PFSK-1 (cell line): ENCODE data around the gene RYR1.

Source experiments
- SIN3A ChIP-seq: IDR thresholded peaks from 2 replicates; pipeline ENCODE4 v1.6.1; 2012; ENCODE audit warnings: mild to moderate bottlenecking, low read length, moderate library complexity, borderline replicate concordance; ENCODE audit not compliant: insufficient read depth
- TAF1 ChIP-seq: IDR thresholded peaks from 2 replicates; pipeline ENCODE4 v1.6.1; 2012; ENCODE audit warnings: low read length, control low read depth, borderline replicate concordance; ENCODE audit not compliant: insufficient read depth
- TF ChIP-seq, protein P1 (sequence below), 2 experiments: IDR thresholded peaks; 2 replicates each; pipeline versions ENCODE4 v1.6.1 to v1.8.0; 2011 to 2012; ENCODE audit warnings: low read depth in 2 of 2, low read length in 2 of 2, control low read depth in 1 of 2, inconsistent platforms in 1 of 2, mild to moderate bottlenecking in 1 of 2, moderate library complexity in 1 of 2; ENCODE audit not compliant: insufficient read depth in 1 of 2

DNA sequence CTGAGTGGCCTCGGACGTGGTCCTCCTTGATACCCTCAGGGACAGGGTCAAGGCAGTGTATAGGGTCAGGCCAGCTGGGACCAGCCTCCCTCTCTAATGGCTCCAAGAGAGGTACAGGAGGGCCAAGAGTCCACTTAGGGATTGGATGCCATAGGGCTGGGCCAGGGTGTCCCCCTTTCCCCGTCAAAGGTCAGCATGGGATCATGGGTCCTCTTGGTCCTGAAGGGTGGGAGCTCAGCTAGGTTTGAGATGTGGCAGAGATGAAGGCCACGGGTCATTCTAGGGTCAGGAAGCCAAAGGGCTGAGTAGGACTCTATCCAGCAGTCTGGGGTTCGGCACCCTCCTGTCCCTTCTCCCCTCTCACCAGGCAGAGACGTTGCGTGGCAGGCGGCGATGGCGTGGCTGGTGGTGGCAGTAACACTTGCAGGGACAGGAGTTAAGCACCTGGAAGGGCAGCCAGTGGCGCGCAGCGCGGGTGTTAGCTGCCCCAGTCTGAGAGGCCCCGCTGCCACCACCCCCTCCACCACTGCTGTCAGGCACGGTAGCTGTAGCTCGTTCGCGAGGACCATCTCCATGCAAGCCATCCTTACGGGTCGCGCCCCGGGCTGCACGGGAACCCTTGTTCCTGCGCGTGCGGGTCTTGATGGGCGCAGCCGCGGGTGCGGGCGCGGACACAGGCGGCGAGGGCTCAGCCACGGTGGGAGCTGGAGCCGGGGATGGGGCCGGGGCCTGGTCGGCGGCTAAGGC lies 48.3 kb upstream of the RYR1 start:
- TF ChIP-seq SIN3A: no peak
- TF ChIP-seq TAF1: no peak
- TF ChIP-seq, protein P1, sequence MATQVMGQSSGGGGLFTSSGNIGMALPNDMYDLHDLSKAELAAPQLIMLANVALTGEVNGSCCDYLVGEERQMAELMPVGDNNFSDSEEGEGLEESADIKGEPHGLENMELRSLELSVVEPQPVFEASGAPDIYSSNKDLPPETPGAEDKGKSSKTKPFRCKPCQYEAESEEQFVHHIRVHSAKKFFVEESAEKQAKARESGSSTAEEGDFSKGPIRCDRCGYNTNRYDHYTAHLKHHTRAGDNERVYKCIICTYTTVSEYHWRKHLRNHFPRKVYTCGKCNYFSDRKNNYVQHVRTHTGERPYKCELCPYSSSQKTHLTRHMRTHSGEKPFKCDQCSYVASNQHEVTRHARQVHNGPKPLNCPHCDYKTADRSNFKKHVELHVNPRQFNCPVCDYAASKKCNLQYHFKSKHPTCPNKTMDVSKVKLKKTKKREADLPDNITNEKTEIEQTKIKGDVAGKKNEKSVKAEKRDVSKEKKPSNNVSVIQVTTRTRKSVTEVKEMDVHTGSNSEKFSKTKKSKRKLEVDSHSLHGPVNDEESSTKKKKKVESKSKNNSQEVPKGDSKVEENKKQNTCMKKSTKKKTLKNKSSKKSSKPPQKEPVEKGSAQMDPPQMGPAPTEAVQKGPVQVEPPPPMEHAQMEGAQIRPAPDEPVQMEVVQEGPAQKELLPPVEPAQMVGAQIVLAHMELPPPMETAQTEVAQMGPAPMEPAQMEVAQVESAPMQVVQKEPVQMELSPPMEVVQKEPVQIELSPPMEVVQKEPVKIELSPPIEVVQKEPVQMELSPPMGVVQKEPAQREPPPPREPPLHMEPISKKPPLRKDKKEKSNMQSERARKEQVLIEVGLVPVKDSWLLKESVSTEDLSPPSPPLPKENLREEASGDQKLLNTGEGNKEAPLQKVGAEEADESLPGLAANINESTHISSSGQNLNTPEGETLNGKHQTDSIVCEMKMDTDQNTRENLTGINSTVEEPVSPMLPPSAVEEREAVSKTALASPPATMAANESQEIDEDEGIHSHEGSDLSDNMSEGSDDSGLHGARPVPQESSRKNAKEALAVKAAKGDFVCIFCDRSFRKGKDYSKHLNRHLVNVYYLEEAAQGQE (IDR thresholded peaks at IDR 0.05; ENCODE audit: insufficient read depth in 1 of 2, low read depth in 2 of 2, low read length in 2 of 2): no peak
